Panc1 (cell line): ENCODE results near the gene RORC.

Experiments
- POLR2AphosphoS5 ChIP-seq: IDR thresholded peaks from 2 replicates; pipeline ENCODE4 v1.6.1; 2012; ENCODE audit warnings: mild to moderate bottlenecking, low read depth, low read length, moderate library complexity
- SIN3A ChIP-seq: IDR thresholded peaks from 2 replicates; pipeline ENCODE4 v1.6.1; 2012; ENCODE audit warnings: low read depth, mild to moderate bottlenecking, low read length, moderate library complexity, borderline replicate concordance; ENCODE audit not compliant: insufficient read depth
- TF ChIP-seq, protein P1 (sequence below): fragments of 450-650 bp; IDR thresholded peaks from 2 replicates; pipeline ENCODE4 v1.5.1; 2017; ENCODE audit warnings: mild to moderate bottlenecking

GRCh38 chr1:151859891-151860293, 28.3 kb upstream of the RORC start:
- TF ChIP-seq, protein P1, sequence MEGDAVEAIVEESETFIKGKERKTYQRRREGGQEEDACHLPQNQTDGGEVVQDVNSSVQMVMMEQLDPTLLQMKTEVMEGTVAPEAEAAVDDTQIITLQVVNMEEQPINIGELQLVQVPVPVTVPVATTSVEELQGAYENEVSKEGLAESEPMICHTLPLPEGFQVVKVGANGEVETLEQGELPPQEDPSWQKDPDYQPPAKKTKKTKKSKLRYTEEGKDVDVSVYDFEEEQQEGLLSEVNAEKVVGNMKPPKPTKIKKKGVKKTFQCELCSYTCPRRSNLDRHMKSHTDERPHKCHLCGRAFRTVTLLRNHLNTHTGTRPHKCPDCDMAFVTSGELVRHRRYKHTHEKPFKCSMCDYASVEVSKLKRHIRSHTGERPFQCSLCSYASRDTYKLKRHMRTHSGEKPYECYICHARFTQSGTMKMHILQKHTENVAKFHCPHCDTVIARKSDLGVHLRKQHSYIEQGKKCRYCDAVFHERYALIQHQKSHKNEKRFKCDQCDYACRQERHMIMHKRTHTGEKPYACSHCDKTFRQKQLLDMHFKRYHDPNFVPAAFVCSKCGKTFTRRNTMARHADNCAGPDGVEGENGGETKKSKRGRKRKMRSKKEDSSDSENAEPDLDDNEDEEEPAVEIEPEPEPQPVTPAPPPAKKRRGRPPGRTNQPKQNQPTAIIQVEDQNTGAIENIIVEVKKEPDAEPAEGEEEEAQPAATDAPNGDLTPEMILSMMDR: no peak
- no peak for TF ChIP-seq POLR2AphosphoS5
- TF ChIP-seq SIN3A: no peak
